Kidney (tissue), 14 donors: ENCODE data around the gene PCDH9. TPM values are rescaled to one million over a fixed set of nuclear protein-coding genes. Genes with fewer than 3 reads are reported as not detected.

ENCODE experiments used
- DNase-seq, 5 donors: peaks; one replicate each; pipeline ENCODE4 v3.0.0-alpha.2; 2013 to 2020
- FAIRE-seq: peaks from 2 replicates; lab custom pipeline; 2012; peaks lifted over from hg19 to GRCh38; lab: Jason Lieb, UNC
- H3K27ac ChIP-seq, 2 donors: one replicate each; pipeline ENCODE4 v1.7.0; 2013; ENCODE audit warnings: low read depth in 2 of 2, low read length in 2 of 2, inconsistent platforms in 1 of 2
- H3K27me3 ChIP-seq: one replicate; pipeline ENCODE4 v1.7.1; 2013; ENCODE audit warnings: low read length, inconsistent platforms; ENCODE audit not compliant: control insufficient read depth, insufficient read depth
- H3K36me3 ChIP-seq, 3 donors: one replicate each; pipeline versions ENCODE4 v1.7.0 to v1.7.1; 2013; ENCODE audit warnings: low read length in 3 of 3, control low read depth in 1 of 3, inconsistent platforms in 1 of 3; ENCODE audit not compliant: insufficient read depth in 3 of 3, control insufficient read depth in 2 of 3
- H3K4me1 ChIP-seq, 3 donors: one replicate each; pipeline versions ENCODE4 v1.7.0 to v1.7.1; 2013; ENCODE audit warnings: low read length in 3 of 3, inconsistent platforms in 1 of 3, low read depth in 1 of 3; ENCODE audit not compliant: control insufficient read depth in 2 of 3, insufficient read depth in 2 of 3
- H3K4me3 ChIP-seq, 3 donors: one replicate each; pipeline versions ENCODE4 v1.7.0 to v1.8.1; 2013; ENCODE audit warnings: low read length in 3 of 3, control low read depth in 1 of 3, inconsistent platforms in 1 of 3
- H3K9ac ChIP-seq, 3 donors: one replicate each; pipeline versions ENCODE4 v1.7.0 to v1.7.1; 2013; ENCODE audit warnings: low read length in 3 of 3, control low read depth in 1 of 3, inconsistent platforms in 1 of 3
- H3K9me3 ChIP-seq, 3 donors: one replicate each; pipeline versions ENCODE4 v1.7.0 to v1.7.1; 2013; ENCODE audit warnings: low read length in 3 of 3, control low read depth in 1 of 3, inconsistent platforms in 1 of 3; ENCODE audit not compliant: control insufficient read depth in 2 of 3, insufficient read depth in 1 of 3
- intact Hi-C: fragments of 100-400 bp; cut with DNase I; formaldehyde crosslinking; loops from one replicate; pipeline ENCODE4 v1.11.1; 2022
- polyA plus RNA-seq: library from polyadenylated mRNA; stranded (reverse); fragments of 350-450 nt; fragmentation: Illumina TruSeq; extraction: RNeasy Lipid Tissue Mini Kit (QIAGEN cat#74804); gene quantifications from one replicate; pipeline ENCODE4 v1.2.3, GENCODE V29; 2014; ENCODE audit warnings: low read depth, low replicate concordance; ENCODE audit not compliant: insufficient read depth
- total RNA-seq: library from RNA; stranded (reverse); fragmentation: NEBNext Ultra II Directional; extraction: Animal tissue kit (Norgen Biotek cat#: 25700); gene quantifications from one replicate; pipeline ENCODE4 v1.2.1, GENCODE V29; 2021
- TF ChIP-seq, protein P1 (sequence below): IDR thresholded peaks from 3 replicates; pipeline ENCODE4 v1.5.1; 2012; ENCODE audit warnings: mild to moderate bottlenecking, moderate library complexity, borderline replicate concordance; ENCODE audit not compliant: insufficient read depth; ENCODE audit errors: extremely low read depth
- donor health status: control.
- donor health status: control.
- donor health status: control.
- donor health status: control.
- donor health status: control.
- donor health status: DM: yes; HTN: yes; CAD: no.
- donor health status: Normal renal cell carcinoma (clear cell type).

PCDH9 gene
- total and polyA plus RNA-seq, 2 donors from 2014 or later: 1.6 to 9.5 TPM

DNA sequence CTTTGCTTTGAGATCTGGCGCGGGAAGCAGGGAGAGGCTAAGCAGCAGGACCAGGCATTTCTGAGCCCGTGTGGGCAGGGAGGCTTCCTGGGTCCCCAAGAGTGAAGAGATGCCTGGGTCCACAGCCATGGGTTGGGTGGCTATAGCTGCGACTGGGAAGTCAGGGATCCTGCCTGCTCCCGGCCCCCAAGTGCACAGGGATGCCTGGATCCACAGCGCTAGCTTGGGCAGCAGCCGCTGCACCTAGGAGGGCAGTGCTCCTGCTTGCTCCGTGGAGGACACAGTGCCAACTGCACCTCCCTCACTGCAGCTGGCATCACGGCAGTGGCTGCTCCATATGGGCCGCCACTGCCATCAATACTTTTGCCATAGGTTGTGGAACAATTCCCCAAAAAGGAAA, 384.7 kb downstream of the PCDH9 start:
- H3K27me3 ChIP-seq: no peaks in the 10 kb centered on the region
- H3K36me3 ChIP-seq: no peaks in the 10 kb centered on the region
- H3K9ac ChIP-seq: no peak overlapping the region
- H3K27ac ChIP-seq: no peak overlapping the region
- H3K4me3 ChIP-seq: no peak overlapping the region
- no peaks in the 10 kb centered on the region for H3K4me1 ChIP-seq
- intact Hi-C loops: no loop called here
- no peak for FAIRE-seq
- no peaks in the 10 kb centered on the region for H3K9me3 ChIP-seq
- no peak for DNase-seq
- TF ChIP-seq, protein P1, sequence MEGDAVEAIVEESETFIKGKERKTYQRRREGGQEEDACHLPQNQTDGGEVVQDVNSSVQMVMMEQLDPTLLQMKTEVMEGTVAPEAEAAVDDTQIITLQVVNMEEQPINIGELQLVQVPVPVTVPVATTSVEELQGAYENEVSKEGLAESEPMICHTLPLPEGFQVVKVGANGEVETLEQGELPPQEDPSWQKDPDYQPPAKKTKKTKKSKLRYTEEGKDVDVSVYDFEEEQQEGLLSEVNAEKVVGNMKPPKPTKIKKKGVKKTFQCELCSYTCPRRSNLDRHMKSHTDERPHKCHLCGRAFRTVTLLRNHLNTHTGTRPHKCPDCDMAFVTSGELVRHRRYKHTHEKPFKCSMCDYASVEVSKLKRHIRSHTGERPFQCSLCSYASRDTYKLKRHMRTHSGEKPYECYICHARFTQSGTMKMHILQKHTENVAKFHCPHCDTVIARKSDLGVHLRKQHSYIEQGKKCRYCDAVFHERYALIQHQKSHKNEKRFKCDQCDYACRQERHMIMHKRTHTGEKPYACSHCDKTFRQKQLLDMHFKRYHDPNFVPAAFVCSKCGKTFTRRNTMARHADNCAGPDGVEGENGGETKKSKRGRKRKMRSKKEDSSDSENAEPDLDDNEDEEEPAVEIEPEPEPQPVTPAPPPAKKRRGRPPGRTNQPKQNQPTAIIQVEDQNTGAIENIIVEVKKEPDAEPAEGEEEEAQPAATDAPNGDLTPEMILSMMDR: no peak

DNA sequence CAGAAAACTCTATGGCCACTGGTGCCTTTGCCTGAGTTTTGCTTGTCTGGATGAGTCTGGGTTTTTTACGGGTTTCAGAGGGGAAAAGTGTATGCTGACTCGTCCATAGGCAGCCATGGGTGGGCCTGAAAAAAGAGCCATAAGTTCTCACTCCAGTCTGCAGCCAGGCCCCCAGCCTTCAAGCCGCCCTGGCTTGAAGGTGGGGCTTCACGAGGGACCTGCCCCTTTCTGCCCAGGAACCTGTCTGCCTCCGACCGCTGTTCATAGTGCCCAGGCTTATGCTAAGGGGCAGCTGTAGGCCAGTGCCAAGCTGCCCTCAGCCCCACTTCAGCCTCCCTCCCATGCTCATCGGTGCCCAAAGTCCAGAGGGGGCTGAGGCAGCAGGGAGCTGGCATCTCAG, 385.2 kb downstream of the PCDH9 start:
- no peak for FAIRE-seq
- no peaks in the 10 kb centered on the region for H3K27me3 ChIP-seq
- H3K4me1 ChIP-seq: no peaks in the 10 kb centered on the region
- no peak overlapping the region for H3K27ac ChIP-seq
- H3K36me3 ChIP-seq: no peaks in the 10 kb centered on the region
- intact Hi-C loops: no loop called here
- TF ChIP-seq, protein P1: no peak
- H3K4me3 ChIP-seq: no peak overlapping the region
- DNase-seq: no peak
- H3K9ac ChIP-seq: no peak overlapping the region
- H3K9me3 ChIP-seq: no peaks in the 10 kb centered on the region

DNA sequence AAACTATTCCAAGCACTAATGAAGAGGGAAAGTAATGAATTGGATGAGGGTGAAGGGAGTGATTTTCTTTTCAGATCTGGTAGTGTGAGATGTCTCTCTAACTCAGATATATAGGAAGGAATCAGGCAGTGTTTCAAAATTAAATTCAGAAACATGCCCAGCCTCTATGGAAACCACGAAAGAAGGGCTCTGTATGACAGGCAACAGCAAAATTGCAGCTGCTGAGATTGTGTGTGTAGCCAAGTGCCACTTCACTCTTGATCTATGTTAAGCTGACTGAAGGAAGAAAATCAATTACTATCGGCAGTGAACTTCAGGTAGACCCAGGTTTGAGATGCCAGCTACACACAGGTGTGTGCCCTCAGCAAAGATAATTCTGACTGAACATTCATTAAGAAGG, 387.4 kb downstream of the PCDH9 start:
- DNase-seq: no peak
- H3K36me3 ChIP-seq: no peaks in the 10 kb centered on the region
- H3K4me1 ChIP-seq: no peaks in the 10 kb centered on the region
- intact Hi-C loops: no loop called here
- H3K27me3 ChIP-seq: no peaks in the 10 kb centered on the region
- FAIRE-seq: no peak
- no peaks in the 10 kb centered on the region for H3K9me3 ChIP-seq
- no peak overlapping the region for H3K9ac ChIP-seq
- H3K4me3 ChIP-seq: no peak overlapping the region
- TF ChIP-seq, protein P1: no peak
- H3K27ac ChIP-seq: no peak overlapping the region

DNA sequence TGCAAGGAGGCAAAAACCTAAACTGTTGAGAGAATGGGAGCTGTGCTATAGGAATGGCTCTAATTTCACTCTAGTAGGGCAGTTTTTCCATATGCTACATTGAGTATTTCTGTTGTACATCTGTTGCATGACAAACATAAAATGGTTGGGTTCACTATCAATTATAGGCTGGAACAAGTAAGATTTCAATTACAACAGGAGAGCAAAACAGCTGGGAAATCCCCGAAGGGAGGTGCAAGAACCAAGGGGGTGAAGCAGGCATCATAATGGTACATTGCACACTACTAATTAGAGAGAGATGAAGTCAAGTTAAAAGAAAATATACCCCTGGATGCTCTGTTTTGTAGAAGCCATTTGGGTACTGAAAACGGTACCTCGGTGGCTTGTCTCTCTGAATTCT, 389.5 kb downstream of the PCDH9 start:
- FAIRE-seq: no peak
- intact Hi-C loops: no loop called here
- Histone ChIP-seq H3K27me3 (no peaks in the 10 kb centered on the region), H3K36me3 (no peaks in the 10 kb centered on the region), H3K9me3 (no peaks in the 10 kb centered on the region), H3K4me1 (no peaks in the 10 kb centered on the region), H3K27ac (no peak overlapping the region), H3K4me3 (no peak overlapping the region), H3K9ac (no peak overlapping the region)
- TF ChIP-seq, protein P1: no peak
- DNase-seq: no peak
